GM19238 (cell line): ENCODE measurements around the gene KIAA0513.

Experiments
- DNase-seq: peaks from one replicate; pipeline ENCODE4 v3.0.0; 2011; ENCODE audit warnings: low spot score; ENCODE audit not compliant: insufficient read length

KIAA0513 gene

DNA sequence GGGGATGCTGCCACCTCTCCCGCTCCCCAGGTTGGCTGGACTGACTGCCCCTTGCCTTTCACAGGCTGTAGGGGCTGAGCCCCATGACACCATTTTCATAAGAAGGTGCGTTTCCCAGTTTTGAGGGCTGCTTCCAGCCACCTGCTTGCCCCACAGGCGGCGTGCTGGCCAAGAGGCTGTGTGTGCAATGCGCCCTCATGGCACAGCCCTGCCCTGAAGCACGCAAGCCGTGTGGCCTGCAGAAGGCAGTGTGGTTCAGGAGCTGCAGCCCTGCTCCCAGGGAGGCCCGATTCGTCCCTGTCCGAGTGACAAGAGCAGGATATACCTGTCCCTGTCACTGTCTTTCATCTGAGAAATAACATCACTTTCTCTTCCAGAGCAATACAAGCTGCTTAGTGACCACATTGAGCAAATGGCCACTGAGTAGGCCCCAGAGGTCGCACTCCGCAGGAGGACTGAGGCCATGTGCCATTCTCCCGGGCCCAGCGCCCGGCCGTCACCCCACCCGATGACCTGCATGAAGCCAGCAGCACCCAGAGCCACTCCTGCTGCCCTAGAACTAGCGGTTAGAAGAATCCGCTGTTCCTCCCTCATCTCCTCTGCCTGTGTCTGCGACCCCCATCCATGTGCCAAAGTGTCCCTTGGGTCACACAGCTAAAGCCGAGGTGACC lies 60.4 kb downstream of the KIAA0513 start:
- no peak for DNase-seq

DNA sequence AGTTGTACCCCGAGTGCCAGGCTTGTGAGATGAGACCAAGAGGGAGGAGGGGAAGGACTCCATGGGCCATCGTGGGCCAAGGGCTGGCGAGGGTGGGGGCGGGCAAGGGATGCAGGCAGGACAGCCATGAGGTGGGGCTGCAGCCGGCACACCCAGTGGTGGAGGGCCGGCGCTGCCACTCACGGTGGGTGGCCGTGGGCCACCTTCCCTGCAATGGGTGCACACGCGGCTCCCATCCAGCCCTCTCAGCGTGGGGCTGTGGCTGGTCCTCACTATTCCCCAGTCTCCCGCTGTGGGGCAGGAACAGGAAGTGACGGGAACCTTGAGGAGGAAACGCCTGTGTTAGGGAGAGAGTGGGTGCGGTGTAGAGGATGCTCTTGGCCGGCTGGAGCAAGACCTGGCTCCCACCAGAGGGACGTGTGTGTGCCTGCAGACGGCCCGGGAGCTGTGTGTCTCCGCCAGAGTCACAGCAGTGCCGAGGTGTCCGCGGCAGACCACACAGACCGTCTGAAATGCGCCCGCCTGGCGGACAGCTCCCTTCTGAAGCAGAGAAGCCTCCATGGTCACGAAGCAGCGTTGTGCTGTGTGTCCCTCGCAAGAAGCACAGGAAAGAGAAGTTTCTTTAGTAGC lies 61.1 kb downstream of the KIAA0513 start:
- no peak for DNase-seq

DNA sequence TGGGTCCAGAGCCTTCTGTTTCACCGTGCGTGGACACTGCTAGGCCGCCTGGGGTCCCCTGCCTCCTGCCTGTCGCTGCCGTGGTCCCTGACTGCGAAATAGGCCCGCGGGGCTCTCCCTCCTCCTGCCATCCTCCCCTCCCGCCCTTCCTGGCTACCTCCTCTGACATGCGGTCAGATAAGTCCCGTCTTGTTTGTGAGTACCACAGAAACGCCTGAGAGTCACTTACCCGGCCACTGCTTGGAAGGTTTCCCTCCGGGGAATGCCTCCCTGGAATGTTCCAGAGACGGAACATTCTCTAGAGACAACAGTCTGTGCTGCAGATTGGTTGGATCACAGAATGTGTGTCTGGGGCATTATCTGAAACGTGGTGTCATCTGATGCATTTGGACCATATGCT lies 61.9 kb downstream of the KIAA0513 start:
- no peak for DNase-seq

DNA sequence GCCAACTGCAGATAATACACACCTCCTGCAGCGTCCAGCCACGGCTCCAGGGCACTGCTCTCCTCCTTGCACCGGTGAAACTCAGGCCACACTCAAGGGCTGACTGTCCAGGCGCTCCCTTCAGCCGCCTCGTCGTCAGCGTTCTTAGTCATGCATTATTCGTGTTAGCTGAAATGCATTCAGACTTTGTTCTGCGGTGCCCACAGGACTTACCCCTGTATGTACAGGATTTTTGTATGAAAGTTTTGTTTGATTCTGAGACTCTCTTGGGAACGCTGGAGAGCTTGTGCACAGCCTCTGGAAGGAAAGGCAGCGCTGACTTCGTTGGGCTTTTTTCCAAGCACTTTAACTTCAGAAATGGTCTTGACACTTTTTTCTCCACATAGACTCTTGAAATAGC lies 62.6 kb downstream of the KIAA0513 start:
- DNase-seq, result no peak

DNA sequence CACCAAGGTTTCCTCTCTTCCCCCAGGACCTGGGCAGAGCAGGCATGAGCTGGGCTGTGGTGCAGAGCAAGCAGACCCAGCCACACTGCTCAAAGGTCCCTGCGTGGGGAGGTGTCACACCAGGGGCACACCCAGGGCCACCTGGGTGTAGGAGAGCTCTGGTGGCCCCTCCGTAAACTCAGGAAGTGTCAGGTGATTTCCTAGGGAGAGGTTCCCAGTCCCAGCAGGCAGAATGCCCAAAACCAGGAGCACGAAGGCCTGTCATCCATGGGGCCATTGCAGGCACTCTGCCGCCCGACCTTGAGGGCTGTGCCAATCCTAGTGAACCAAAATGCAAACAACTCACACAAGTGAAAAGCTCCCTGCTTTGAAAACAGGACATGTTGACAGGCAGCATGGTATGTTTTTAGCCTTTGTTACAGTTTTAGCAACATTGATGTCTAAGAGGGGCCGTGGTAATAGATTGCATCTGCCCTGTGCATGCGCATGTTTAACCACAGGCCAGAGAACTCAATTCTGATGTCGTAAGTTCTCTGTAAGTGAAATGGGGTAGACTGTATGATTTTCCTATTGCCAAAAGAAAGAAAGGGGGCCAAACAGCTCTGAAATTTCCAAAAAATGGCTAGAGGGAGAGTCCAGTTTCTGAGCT lies 63.4 kb downstream of the KIAA0513 start:
- no peak for DNase-seq

DNA sequence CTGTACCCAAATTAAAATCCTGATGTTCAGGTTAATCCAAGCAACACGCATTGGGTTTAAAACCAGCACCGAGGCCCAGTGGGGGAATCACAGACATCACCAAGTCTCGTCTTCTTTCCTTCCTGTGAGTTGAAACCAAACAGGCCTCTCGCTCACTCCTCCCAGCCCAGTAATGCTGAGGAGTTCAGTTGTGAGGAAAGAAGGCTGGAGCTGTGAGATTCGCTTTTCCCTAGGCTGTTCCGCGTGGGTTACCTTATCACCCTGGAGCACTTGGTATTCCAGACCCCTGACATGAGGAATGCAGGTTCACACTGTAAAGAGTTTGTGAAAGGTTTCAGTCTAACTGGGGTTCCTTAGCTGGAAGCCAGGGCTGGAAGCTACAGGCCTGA lies 63.9 kb downstream of the KIAA0513 start:
- DNase-seq, result no peak

DNA sequence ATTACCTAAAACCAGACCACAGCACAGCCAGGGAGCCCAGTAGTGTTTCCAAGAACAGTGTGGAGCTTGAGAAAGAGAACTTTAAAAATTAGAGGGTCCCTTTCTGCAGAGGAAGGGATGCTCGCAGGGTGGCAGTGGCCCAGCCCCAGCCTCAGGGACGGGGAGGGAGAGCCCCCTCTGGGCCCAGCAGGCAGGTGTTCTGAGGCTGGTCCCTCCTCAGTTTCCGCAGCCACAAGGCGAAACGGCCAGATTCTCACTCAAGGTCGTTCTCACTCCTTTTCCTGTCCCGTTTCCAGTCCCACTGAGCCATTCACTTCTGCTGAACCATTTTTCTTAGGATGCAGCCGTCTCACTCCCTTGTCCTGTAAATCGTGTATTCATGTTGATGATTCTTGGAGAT lies 64.7 kb downstream of the KIAA0513 start:
- DNase-seq, result no peak

DNA sequence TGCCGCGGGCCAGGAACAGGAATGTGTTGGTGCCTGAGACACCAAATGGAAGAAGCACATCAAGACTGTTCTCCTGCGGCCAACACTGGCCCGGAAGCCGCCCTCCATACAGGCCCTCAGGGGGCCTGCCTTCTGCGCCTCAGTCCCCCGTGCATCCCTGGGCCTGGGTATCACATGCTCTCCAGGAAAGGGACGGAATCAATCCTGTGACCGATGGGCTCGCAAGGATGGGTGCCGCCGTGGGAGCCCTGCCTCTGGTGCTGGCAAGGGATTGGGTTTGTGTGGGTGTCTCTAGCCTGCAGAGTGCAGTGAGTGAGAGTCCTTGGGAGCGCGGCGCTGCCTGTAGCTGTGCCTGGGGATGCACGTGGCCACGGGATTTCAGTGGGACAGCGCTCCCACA lies 65.3 kb downstream of the KIAA0513 start:
- no peak for DNase-seq

DNA sequence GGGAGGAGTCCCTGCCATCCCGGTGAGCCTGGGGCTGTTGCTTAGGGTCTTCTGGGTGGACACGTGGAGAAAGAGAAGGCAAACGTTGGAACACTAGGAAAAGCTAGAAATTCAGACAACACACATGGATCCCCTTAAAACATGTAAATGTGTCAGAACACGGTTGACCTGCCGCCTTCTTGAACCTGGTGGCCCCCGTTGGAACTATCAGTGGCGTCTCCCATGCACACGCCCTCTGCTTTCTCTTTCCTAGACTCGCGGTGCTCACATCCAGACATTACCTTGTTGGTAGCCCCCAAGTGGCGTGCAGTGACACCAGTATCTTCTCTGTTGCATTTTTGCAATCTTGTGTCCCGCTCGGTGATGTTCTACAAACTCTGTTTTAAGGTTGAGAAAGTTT lies 66.1 kb downstream of the KIAA0513 start:
- DNase-seq, result no peak

DNA sequence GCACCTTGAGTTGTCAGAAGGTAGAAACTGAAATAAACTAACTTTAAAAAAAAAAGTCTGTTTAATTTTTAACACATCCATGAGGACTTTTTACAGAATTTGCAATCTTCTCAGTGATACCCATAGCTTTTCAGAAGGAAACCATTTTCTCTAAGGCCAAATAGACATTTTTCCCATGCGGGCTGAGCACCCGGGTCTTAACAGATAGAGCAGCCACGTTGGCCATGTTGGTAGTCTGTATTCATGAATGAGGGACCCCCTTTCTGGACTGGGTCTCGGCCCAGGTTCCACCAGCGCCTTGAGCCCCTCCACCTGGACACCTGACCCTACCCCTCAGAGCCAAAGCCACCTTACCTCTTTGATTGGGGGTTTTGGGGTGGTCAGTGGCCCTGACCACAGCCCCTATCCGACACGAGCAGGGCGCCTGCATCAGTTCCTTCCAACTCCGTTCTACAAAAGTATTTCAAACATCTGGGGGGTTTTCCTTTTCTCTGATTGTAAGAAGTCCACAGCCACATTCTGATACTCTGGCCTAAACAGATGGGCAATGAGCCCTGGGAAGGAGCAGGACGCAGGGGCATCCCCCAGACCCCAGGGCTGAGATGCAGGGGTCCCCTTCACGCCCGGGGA lies 66.7 kb downstream of the KIAA0513 start:
- DNase-seq, result no peak

DNA sequence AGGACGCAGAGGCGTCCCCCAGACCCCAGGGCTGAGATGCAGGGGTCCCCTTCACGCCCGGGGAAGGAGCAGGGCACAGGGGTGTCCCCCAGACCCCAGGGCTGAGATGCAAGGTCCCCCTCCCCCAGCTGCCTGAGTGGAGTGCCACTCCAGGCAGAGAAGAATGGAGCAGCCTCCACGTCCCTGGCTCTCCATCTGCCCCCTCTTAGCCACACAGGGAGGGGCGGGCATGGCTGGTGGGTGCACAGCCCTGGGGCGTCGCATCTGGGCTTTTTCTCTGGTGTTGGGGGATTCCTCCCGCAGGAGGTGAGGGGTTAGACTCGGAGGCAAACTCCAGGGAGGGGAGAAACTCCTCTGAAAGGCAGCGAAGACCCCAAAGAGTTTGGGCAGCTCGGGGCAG lies 67.2 kb downstream of the KIAA0513 start:
- DNase-seq, result no peak

DNA sequence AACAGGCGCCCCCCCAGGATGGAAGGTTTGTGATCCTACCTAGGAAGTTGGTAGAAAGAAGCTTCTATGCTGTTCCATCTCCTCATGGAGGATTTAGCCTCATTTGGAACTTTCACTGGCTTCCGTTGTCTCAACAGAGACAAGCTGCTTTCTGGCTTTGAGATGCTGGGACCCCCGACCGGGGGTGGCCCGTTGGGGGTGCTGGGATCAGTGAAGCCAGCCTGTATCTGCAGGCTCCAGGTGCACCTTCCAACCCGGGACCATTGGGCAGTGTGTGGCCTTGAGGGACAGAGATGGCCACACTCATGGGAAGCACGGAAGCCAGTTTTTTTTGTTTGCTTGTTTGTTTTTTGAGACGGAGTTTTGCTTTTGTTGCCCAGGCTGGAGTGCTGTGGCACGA lies 69.3 kb downstream of the KIAA0513 start:
- DNase-seq, result no peak

DNA sequence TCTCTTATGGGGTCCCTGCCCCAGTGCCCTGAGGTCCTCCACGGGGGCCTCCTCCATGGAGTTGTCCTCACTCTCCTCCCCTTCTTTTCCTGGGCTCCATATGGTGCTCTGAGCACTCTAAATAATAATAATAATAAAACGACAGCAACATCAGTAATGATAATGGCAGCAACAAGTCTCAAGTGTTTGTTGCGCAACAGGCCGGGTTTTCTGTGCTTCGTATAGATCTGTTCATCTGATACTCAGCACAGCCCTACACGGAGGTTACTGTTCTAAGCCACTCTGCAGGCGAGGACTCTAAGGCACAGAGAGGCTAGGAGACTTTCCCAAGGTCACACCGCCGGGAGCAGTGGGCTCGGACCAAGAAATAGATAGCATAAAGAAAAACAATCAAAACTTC lies 71.0 kb downstream of the KIAA0513 start:
- no peak for DNase-seq

DNA sequence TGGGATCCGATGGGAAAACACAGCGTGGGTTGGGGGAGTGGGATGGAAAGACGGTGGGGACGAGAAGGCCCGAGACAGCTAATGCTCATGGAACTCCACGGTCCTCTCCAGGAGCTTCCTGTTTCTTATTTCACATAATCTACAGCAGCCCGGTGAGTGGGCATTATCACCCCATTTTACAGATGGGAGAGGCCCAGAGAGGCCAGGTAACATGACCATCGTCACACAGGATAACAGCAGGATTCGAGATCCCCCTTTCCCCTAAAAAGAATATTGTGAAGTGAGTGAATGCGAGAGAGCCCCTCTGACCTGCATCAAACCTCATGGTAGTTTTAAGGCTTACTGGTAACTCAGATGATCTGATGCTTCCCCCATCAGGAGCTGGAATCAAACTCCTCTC lies 72.7 kb downstream of the KIAA0513 start:
- DNase-seq, result no peak

DNA sequence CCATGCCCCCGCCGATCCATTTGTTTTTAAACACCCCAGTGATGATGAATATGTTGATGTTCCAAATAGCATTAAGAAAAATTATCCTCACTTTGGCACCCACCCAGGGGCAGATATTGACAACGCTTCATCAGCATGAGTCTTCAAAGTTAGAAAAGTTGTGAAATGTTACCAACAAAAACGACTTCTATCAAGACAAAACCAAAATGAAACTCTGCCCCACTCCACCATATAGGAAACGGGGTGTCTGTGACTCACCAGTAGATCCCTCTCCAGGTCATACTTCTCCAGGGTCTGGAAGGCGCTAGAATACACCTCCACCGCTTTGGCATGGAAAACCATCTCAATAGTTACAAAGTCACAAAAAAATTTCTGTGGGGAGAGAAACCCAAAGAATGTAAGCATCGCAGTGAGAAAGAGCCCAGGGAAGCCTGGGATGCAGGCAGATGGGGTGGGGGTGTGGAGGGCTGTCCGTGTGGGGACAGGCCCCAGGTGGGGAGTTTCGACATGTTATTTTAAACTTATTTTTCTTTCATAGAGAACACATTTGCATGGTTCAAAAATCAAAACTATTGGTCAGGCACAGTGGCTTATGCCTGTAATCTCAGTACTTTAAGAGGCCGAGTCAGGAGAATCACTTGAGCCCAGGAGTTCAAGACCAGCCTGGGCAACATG lies 74.5 kb downstream of the KIAA0513 start:
- DNase-seq, result no peak

DNA sequence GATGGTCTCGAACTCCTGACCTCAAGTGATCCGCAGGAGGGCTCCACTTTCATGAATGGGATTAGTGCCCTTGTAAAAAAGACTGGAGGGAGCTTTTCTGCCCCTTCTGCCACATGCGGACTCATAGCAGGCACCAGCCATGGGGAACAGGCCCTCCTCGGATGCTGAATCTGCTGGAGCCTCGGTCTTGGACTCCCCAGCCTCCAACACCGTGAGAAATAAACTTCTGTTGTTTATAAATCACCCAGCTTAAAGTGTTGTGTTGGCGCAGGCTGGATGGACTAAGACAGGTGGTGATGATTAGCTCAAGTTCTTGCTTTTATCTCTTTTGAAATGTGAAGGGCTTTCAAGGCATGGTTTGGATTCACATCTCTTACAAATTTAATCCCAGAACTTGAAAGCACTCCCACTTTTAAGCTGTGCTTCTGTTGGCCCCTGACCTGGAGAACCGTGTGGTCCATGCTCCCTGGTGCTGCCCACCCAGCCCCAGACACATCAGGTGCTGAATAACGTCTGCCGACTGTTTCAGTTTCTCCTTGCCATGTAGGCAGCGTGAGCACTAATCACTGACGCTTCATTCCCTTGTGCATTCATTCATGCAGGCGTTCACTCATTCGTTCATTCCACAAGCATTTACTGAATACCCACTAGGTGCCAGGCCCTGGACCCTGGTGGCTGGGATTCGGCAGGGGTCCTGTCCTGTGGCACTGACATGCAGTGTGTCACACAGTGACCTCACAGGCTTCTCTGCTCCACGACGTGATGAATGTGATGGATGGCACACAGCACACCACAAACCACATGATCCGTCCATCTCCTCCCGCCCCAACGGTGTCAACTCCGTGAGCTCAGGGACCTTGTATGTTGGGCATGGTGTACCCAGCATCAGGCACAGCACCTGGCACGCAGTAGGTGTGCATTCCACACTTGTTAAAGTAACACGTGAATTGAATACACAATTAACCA lies 75.8 kb downstream of the KIAA0513 start:
- no peak for DNase-seq

DNA sequence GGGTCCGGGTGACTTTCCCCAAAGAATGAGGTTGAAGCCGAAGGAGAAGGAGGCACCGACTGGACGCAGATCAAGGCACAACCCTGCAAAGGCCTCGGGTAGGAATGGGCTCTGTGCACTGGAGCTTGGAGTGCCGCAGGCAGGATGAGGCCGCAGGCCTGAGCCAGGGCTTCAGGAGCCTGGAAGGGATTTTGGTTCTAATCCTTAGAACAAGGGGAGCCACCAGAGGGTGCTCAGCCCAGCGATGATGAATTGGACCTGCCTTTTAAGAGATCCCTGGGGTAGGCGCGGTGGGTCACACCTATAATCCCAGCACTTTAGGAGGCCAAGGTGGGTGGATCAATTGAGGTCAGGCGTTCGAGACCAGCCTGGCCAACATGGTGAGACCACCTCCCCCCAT lies 76.6 kb downstream of the KIAA0513 start:
- no peak for DNase-seq

DNA sequence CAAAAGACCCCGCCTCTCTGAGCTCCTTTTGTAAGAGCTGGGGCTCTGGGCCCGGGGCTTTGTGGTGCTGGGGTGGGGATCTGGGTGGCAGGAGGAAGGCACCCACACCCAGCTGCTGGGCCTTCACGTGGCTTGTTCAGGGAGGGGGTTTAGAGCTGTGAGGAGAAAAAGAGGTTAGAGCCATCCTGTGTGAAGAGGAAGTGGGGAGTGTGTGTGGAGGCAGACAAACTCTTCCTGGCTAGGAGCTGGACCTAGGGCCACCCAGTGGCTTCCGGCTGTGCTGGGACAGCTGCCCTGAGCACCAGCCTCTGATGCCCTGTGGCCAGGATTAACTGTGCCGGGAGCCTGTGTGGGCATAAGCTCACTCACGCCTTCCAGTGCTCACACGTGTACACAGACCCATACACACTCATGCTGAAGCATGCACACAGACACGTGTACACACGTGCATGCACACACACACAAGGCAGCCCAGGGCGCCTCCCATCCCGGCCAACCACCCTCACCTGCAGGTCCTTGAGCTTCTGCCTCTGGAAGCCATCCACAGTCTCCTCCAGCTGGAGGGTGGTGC lies 77.3 kb downstream of the KIAA0513 start:
- peak; percentile 49 for DNase-seq

DNA sequence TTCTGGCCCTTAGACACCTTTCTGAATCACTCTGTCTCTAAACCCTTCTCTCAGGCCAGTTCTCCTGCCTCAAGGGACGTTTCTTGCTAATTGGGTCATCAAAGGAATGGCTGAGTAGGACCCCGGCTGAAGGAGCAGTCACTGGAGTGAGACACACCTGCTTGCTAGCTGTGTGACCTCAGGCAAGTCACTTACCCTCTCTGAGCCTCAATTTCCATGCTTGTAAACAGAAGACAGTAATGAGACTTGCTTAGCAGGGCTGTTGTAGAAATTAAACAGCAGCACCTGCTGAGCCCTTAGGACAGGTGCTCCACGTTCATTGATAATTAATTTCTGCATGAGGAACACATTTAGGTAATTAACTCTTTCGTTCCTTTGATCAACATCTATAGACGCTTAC lies 77.9 kb downstream of the KIAA0513 start:
- no peak for DNase-seq

DNA sequence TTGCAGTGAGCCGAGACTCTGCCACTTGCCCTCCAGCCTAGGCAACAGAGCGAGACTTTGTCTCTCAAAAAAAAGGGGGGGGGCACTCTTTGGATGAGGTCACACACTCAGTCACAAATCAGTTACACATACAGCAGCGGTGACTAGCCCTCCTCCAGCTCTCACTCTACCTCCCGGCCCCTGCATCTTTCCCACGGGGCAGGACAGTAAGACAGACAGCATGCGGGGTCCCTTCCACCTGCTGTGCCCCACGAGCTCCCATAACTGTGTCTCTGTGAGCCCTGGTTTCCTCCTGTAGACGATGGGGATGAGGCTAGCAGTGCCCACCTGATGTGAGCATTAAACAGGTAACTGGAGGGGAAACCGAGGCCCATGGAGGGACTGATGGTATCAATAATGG lies 79.5 kb downstream of the KIAA0513 start:
- no peak for DNase-seq

DNA sequence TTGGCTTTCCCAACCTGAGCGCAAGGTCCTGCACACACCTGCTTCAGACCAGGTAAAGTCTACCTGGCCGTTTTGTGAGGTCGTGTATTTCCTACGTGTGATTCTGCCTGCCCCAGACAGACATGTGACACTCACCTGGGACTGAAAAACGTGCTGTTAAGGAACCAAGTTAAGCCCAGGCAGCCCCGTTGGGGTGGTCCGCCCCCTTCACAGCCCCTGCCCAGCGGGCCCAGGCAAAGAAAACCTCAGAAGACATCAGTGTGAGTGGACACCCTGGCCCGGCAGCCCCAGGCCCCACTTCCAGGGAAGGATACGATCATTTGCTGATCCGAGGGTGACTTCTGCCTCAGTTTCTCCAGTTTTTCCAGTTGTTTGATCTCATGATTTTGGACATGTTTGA lies 79.9 kb downstream of the KIAA0513 start:
- DNase-seq, result no peak
